Measurements from ENCODE around the gene ARID4B. TPM values are rescaled to one million over a fixed set of nuclear protein-coding genes. Genes with fewer than 3 reads are reported as not detected.

The ARID4B gene, protein sequence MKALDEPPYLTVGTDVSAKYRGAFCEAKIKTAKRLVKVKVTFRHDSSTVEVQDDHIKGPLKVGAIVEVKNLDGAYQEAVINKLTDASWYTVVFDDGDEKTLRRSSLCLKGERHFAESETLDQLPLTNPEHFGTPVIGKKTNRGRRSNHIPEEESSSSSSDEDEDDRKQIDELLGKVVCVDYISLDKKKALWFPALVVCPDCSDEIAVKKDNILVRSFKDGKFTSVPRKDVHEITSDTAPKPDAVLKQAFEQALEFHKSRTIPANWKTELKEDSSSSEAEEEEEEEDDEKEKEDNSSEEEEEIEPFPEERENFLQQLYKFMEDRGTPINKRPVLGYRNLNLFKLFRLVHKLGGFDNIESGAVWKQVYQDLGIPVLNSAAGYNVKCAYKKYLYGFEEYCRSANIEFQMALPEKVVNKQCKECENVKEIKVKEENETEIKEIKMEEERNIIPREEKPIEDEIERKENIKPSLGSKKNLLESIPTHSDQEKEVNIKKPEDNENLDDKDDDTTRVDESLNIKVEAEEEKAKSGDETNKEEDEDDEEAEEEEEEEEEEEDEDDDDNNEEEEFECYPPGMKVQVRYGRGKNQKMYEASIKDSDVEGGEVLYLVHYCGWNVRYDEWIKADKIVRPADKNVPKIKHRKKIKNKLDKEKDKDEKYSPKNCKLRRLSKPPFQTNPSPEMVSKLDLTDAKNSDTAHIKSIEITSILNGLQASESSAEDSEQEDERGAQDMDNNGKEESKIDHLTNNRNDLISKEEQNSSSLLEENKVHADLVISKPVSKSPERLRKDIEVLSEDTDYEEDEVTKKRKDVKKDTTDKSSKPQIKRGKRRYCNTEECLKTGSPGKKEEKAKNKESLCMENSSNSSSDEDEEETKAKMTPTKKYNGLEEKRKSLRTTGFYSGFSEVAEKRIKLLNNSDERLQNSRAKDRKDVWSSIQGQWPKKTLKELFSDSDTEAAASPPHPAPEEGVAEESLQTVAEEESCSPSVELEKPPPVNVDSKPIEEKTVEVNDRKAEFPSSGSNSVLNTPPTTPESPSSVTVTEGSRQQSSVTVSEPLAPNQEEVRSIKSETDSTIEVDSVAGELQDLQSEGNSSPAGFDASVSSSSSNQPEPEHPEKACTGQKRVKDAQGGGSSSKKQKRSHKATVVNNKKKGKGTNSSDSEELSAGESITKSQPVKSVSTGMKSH (N-terminal part only)
- 46.3 and 56.6 TPM in 2 replicates for total RNA-seq (2022)
- Bru-seq, nascent RNA, result percentile 92 among the genes with signal in this experiment
- BruChase-seq, experiment 1, labeled RNA remaining after a 6-hour chase, result percentile 79 among the genes with signal in this experiment
- percentile 83 among the genes with signal in this experiment for BruChase-seq, experiment 2, labeled RNA remaining after a 2-hour chase
- long read RNA-seq, full-length matches to known transcripts, result 8 of 27 reads
- long read RNA-seq, partial matches to known transcripts, result 13 of 27 reads
- long read RNA-seq, other reads (novel, unspliced or antisense), result 6 of 27 reads

DNA sequence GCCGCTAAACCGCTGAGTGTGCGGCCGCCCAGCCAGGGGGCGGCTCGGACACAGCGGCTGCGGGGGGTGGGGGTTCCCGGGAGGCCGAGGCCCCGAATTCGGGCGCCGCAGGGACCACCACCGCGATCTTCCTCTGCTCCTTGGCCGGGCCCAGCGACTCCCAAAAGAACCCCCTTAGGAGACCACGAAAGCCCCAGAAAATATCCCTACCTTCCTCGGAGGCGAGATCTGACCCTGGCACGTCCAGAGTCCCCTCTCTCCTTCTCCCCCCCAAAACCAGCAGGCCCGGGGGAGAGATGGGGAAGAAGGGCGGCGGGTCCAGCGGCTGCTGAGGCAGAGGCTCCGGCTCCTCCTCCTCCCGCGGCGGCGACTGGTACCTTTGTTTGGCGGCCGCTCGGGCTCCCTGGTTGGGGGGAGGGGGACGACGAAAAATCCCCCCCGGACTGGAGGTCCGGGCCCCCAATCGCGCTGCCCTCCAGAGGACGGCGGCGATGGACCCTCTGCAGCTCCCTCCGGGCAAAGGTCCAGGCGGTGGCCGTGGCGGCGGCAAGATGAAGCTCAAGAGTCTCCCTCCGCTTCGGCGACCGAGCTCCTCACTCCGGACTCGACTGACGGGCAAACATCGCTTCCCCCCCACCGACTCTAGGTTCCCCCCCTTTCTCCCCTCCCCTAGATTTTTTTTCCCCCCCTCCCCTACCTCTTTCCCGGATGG lies at the start of gene ARID4B:
ARID4B (minus strand) TSS at position 621 of the 712 bp plus-strand sequence. CDS start 1,260 bp downstream, outside the sequence.
- CTCF ChIA-PET, result interaction anchor here (0.6 to 1.8 kb wide), 10 partner anchors 12 to 970 kb away, joined by 3 to 7 read pairs (median 4); no protein-coding TSS in a partner anchor
- no peak within 1 kb of the TSS for H3K27ac Mint-ChIP-seq (ENCODE audit: unreplicated experiment)
- H3K4me1 Mint-ChIP-seq (ENCODE audit: low read depth, unreplicated experiment), result peaks cover 17% of the 10 kb centered on the region
- no peaks in the 10 kb centered on the region for H3K27me3 Mint-ChIP-seq (ENCODE audit: unreplicated experiment)
- DNase-seq, result no peak
- H3K36me3 Mint-ChIP-seq (ENCODE audit: insufficient read depth, unreplicated experiment), result no peaks in the 10 kb centered on the region
- no peaks in the 10 kb centered on the region for H3K9me3 Mint-ChIP-seq (ENCODE audit: low read depth, unreplicated experiment)
- TSS peak; percentile 5 for BruUV-seq (replicated peaks)
- TF ChIP-seq, protein P1, sequence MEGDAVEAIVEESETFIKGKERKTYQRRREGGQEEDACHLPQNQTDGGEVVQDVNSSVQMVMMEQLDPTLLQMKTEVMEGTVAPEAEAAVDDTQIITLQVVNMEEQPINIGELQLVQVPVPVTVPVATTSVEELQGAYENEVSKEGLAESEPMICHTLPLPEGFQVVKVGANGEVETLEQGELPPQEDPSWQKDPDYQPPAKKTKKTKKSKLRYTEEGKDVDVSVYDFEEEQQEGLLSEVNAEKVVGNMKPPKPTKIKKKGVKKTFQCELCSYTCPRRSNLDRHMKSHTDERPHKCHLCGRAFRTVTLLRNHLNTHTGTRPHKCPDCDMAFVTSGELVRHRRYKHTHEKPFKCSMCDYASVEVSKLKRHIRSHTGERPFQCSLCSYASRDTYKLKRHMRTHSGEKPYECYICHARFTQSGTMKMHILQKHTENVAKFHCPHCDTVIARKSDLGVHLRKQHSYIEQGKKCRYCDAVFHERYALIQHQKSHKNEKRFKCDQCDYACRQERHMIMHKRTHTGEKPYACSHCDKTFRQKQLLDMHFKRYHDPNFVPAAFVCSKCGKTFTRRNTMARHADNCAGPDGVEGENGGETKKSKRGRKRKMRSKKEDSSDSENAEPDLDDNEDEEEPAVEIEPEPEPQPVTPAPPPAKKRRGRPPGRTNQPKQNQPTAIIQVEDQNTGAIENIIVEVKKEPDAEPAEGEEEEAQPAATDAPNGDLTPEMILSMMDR (IDR thresholded peaks at IDR 0.05; ENCODE audit: unreplicated experiment), result no peak
- intact Hi-C loops (cut with micrococcal nuclease; ENCODE audit: unreplicated experiment), result loop anchor here (1.0 to 5.0 kb wide), 4 partner anchors 39 to 175 kb away; partner anchors contain the start of genes B3GALNT2 and TBCE
- H3K4me3 Mint-ChIP-seq (ENCODE audit: low read depth, unreplicated experiment), result no peak within 1 kb of the TSS

DNA sequence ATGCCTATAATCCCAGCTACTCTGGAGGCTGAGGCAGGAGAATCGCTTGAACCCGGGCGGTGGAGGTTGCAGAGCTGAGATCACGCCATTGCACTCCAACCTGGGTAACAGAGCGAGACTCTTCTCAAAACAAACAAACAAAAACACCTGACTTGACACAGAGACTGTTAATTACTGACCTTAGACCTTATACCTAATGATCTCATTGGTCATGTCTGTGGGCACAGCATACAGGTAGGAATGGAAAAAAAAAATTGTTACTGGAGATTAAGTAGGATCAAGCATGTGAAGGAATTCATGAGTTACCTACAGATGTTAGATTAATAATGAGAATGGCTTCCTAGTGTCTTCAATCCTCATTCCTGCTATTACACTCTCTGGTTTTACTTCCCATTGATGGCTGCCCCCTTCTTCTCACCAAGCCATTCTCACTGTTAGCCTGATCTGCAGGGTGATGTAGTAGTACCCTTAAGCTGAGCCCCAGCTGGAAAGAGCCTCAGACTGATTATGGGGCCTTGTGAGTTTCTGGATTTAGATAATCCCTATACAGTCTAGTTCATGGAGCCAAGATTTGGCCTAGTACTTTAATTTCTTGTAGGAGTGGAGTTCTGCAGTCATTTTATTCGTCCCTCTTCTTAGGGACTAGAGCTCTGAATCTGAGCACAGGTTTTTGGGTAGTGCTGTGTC lies 48.1 kb upstream of the ARID4B start:
- no peak overlapping the region for H3K4me3 Mint-ChIP-seq (ENCODE audit: low read depth, unreplicated experiment)
- CTCF ChIA-PET, result interaction anchor here (0.7 kb wide), 1 partner anchor 18 kb away, joined by 3 read pairs; no protein-coding TSS in a partner anchor
- H3K4me1 Mint-ChIP-seq (ENCODE audit: low read depth, unreplicated experiment), result peaks cover 6% of the 10 kb centered on the region
- no peak overlapping the region for H3K27ac Mint-ChIP-seq (ENCODE audit: unreplicated experiment)
- H3K9me3 Mint-ChIP-seq (ENCODE audit: low read depth, unreplicated experiment), result no peaks in the 10 kb centered on the region
- TF ChIP-seq, protein P1 (IDR thresholded peaks at IDR 0.05; ENCODE audit: unreplicated experiment), result no peak
- no TSS peak for BruUV-seq (replicated peaks)
- H3K27me3 Mint-ChIP-seq (ENCODE audit: unreplicated experiment), result no peaks in the 10 kb centered on the region
- H3K36me3 Mint-ChIP-seq (ENCODE audit: insufficient read depth, unreplicated experiment), result peaks cover 14% of the 10 kb centered on the region
- intact Hi-C loops (cut with micrococcal nuclease; ENCODE audit: unreplicated experiment), result no loop called here
- DNase-seq, result no peak

DNA sequence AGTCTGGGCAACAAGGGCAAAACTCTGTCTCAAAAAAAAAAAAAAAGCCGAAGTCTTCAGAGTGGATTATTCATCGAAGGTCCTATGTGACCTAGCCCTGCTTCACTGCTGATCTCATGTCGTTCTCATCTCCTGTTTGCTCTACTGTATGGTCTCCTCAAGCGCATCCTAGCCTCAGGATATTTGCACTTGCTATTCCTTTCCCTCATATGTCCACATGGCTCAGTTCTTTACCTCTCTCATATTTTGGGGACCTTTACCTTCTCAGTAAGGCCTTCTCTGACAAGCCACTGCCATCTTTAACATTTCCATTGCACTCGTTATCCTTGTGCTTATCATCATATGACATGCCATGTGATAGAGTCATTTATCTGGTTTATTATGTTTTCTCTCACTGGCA lies 41.8 kb upstream of the ARID4B start:
- DNase-seq, result no peak
- no peaks in the 10 kb centered on the region for H3K27me3 Mint-ChIP-seq (ENCODE audit: unreplicated experiment)
- H3K9me3 Mint-ChIP-seq (ENCODE audit: low read depth, unreplicated experiment), result no peaks in the 10 kb centered on the region
- TF ChIP-seq, protein P1 (IDR thresholded peaks at IDR 0.05; ENCODE audit: unreplicated experiment), result no peak
- no TSS peak for BruUV-seq (replicated peaks)
- intact Hi-C loops (cut with micrococcal nuclease; ENCODE audit: unreplicated experiment), result no loop called here
- H3K4me3 Mint-ChIP-seq (ENCODE audit: low read depth, unreplicated experiment), result peak overlapping the region; percentile 12
- CTCF ChIA-PET, result interaction anchor here (0.7 kb wide), 1 partner anchor 130 kb away, joined by 3 read pairs; no protein-coding TSS in a partner anchor
- H3K36me3 Mint-ChIP-seq (ENCODE audit: insufficient read depth, unreplicated experiment), result peaks cover 33% of the 10 kb centered on the region
- H3K4me1 Mint-ChIP-seq (ENCODE audit: low read depth, unreplicated experiment), result peaks cover 31% of the 10 kb centered on the region
- no peak overlapping the region for H3K27ac Mint-ChIP-seq (ENCODE audit: unreplicated experiment)
